ENCODE measurements around the gene SLC2A9.
"Not testable (repeated sequence)": the region's sequence is repeated elsewhere in the genome, so short reads cannot be mapped to it uniquely, and the experiment has no call there.

Gene SLC2A9

DNA sequence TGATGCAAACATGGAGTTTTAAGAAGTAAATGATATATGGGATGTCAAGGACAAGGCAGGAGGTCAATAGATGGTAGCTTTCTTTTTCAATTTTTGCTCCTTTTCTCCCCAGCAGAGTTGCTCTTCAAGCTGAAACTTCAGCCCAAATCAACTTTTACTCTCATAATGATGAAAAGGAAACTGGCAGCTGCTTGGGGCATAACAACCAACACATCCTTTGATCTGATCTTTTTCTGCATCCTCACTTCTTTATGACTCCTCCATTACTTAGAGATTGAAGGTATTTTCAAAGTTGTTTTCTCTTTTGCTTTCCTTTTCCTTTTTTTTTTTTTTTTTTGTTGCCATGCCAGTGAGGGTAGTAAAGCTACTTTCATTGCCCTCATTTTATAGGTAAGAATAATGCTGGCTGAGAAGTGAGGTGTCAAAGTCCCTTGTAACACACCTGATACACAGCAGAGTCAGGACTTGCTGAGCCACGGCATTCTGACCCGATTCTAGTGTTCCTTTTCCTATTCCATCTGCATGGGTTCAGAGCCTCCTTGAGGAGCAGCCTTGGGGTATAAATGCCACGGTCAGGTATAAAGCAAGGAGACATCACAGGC is 26.9 kb downstream of the SLC2A9 start:
- DNase-seq = peak in 1 of 5 donors; percentile 77

- DNase-seq = no peak
These were observed 31.2 kb downstream of the SLC2A9 start for GRCh38 chr4:9989918-9990635.

DNA sequence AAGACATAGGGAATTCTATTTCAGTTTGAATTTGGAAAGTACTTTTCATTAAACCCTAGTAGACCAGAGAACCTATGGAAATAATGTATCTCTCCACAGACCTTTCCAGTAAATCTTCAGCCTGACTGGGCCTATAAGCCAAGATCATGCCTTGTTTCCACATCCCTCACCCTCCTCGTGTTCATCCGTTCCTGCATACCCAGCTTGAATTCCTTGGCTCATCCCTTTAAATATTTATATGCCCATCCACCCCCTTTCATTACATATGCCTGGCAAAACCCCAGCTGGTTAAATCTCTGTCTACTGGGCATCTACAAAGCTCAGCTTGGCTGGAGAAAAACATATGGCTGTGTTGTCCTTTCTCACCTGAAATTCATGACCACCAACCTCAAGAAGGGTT is 32.4 kb downstream of the SLC2A9 start:
- no peak for DNase-seq

GRCh38 chr4:9988363-9988749 is 32.9 kb downstream of the SLC2A9 start:
- no peak for DNase-seq

DNA sequence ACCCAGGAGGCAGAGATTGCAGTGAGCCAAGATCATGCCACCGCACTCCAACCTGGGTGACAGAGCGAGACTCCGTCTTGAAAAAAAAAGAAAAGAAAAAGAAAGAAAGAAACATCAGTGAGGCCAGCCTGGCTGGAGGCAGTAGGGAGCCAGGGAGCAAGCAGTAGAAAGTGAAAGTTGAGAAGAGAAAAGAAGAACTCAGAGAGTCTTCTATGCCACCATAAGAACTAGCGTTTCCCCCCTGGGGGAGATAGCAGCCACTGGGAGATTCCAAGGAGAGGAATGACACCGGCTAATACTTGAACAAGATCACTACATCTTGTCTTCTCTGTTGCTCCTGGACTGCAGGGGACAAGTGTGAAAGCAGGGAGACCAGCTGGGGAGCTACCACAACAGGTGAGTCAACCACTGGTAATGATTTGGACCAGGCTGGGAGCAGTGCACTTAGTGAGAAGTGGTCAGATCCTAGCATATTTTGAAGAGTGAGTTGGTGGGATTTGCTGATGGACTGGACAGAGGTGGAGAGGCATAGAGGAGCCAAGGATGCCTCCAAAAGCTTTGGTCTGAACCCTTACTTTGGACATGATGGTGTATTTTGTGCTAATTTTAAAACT is 33.4 kb downstream of the SLC2A9 start:
- no peak for DNase-seq

DNA sequence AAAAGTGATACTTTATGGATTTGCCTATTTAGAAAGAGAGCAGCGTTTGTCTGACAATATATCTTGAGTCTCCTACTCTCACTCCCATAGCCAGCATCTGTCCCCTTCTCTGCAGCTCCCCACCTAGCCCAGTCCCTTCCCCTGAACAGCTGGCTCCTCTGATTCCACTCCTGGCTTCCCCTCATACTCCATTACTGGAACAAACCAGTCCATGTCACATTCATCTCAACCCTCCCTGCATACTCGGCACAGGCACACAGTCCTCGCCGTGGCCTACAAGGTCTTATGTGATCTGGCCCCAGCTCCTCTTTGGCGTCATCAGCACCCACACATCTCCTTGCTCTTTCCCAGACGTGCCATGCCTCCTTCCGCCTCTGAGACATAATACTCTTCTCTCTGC is 36.7 kb downstream of the SLC2A9 start:
- DNase-seq = no peak

DNA sequence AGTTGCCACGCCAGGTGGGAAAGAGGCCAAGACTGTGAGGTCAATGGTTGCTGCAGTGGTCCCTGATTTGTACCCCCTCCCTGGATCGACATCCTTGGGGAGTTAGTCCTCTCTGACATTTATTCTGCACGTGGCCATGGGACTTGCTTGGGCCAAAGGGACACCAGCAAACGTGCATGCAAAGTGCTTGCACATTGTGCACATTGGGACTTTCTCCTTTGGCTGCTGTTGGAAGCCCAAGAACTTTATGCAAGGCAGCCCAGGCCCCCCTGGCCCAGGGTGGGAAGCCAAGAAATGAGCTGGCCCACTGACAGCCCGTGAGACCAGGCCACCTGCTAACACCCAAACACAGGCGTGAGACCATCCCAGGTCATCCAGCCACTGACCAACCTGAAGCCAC is 38.1 kb downstream of the SLC2A9 start:
- DNase-seq = no peak

DNA sequence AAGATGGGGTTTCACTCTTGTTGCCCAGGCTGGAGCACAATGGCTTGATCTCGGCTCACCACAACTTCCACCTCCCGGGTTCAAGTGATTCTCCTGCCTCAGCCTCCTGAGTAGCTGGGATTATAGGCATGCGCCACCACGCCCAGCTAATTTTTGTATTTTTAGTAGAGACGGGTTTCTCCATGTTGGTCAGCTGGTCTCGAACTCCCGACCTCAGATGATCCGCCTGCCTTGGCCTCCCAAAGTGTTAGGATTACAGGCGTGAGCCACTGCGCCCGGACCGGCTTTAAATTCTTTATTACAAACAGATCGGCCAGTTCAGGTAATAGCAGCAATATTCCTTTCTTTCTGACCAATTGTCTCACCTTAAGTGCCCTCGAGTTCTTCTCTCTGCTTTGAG is 39.4 kb downstream of the SLC2A9 start:
- DNase-seq = not testable (repeated sequence)

- DNase-seq = no peak
These were observed 40.4 kb downstream of the SLC2A9 start for GRCh38 chr4:9980898-9981297.

DNA sequence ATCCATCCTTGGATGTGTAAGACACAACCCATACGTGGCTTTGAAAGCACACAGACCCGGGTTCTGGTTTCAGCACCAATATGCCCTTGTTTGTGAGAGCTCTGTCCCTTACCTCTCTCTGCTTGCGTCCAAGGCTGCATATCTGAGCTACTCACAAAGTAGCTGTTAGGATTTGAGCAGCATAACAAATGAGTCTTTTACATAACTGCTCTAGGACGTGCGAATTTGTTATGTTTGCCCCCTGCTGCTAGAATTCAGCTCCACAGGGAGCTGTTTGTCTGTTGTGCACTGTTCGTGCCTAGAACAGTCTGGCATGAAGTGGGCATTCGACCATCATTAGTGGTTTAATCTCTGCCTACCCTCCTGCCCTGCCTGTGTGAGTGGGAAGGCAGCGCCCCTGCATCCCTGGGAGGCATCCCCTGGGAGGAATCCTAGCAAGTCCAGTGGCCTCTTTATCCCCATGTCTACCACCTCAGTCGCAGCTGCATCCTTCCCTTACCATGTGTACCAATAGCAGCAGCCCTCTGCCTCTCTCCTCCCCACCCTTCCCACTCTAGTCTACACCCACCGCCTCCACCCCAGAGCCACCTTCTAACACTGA is 42.1 kb downstream of the SLC2A9 start:
- DNase-seq = no peak

DNA sequence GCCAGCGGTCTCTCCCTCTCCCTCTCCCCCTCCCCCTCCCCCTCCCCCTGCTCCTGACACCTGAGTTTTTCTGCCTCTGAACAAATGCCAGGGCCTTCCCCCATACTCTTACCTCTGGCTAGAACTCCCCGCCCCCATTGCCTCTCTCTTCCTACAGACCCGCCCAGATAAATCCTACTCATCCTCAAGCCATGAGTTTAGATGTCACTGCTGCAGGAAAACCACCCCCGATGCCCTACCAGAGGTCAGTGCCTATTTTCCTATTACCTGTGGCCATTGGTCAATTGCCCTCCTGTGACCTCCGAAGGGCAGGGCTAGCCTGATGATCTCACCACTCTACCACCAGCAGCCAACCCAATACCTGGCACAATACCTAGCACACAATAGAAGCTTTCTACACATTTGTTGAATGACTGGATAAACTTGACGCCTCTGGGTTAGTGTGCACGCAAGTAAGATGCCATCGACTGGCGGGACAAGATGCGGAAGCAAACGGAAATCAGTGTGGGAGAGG is 43.7 kb downstream of the SLC2A9 start:
- DNase-seq = no peak

GRCh38 chr4:9976781-9977180 is 44.5 kb downstream of the SLC2A9 start:
- no peak for DNase-seq

DNA sequence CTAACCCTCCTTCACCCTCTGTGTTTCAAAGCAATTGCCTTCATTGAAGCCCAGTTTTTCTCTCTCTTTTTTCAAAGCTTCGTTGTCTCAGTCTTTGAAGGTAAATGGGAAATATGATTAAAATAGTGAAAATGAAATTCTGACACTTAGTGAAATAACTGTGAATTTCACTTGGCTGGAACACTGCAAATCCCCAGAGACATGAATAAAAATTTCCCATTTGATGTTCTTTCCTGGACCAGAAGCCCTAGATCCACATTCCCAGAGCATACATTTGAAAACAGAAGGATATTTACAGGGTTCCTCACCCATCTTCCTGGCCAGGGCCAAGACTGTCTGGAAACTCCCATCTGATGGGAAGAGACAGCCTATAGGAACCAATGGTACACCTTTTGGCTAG is 45.0 kb downstream of the SLC2A9 start:
- no peak for DNase-seq

- DNase-seq = no peak
These were observed 49.6 kb downstream of the SLC2A9 start for GRCh38 chr4:9971711-9972110.

DNA sequence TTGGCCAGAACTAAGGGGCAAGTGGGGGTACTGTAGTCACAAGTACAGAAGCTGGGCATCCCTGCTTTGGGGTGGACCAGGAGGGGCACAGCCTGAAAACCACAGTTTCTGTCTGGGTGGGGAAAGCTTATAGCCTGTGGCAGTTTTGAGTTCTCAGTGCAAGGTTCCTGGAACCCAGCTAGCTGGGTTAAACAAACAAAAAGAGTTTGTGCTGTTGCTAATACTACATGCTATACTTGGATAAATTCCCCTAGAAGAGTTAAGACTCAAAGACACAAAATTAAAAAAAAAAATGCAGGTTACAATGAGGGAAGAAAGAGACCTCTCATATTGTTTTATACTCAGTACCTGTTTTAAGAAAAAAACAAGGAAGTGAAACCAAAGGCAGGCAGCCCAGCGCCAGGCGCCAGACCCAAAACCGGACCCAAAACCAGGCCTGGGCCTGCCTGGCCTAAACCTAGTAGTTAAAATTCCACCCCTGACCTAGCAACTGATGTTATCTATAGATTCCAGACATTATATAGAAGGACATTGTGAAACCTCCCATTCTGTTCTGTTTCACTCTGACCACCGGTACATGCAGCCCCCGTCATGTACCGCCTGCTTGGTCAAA is 50.8 kb downstream of the SLC2A9 start:
- no peak for DNase-seq

- DNase-seq = peak in 1 of 5 donors; percentile 35
These were observed 51.5 kb downstream of the SLC2A9 start for GRCh38 chr4:9969526-9970398.

DNA sequence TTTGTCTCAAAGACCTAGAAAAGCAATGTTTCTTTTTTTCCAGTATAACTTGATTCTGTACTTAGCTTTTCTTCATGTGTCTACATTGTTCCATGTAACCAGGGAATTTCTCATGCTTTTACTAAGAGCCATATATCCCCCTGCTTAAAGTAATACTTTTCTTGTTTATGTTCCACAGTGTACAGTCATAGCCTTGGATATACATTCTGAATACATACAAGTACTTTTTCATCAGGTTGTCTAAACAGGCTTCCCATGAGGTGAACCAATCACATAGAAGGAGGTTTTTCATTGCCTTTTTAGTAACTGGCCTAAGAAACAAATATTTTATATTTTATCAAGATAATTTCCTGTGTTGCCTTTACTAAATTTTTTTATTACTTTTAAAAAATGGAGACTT is 52.8 kb downstream of the SLC2A9 start:
- no peak for DNase-seq

DNA sequence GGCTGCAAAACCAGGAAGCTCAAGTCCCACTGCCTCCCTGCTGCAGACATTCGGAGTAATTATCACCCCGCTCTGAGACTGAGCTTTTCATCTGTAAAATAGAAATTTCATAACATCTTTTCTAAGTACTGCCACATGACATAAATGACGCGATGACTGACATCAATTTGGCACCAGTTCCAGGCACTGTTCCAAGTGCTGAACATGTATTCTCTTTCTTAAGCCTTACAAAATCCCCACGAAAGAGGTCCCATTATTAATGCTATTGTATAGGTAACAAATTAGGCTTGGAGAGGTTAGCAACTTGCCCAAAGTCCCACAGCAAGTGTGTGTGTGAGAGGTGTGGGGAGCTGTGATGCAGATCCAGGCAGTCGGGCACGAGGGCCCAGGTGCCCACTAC is 56.4 kb downstream of the SLC2A9 start:
- DNase-seq = no peak

GRCh38 chr4:9963328-9963727 is 58.0 kb downstream of the SLC2A9 start:
- no peak for DNase-seq

GRCh38 chr4:9962611-9963314 is 58.5 kb downstream of the SLC2A9 start:
- DNase-seq = no peak

DNA sequence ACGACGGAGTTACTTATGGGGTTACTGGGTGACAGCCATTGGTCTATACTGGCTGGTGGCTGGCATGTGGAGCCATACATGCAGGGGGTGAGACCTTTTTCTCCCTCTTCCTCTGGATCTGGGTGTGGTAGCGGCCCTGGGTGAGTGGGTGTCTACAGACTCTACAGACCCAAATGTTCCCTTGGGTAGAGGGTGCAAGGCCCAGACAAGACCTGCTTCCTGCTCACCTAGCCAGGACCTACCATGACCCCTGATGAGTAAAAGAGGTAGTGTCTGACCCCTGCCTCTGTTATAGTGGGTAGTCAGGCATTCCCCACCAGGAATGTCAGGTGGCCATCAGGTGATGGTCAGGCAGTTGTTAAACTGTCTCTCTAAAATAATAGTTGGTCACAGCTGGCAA is 66.8 kb downstream of the SLC2A9 start:
- no peak for DNase-seq

DNA sequence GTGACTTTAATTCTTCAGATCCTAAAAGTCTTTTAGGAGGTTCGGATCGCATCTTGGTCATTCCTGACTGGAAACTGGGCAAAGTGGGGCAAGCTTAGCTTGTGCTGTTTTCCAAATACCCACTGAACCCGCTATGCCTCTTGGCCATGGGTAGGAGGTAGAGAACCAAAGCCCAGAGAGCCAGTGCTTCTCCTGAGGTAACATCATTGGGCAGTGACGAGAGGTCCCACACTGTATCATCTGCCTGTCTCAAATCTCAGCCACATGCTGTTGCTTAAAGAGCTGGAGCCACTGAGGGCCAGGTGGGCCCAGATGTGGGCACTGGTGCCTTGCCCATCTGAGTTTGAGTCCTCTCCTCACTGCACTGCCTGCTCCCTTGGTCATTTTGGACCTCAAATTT is 68.2 kb downstream of the SLC2A9 start:
- DNase-seq = no peak
